Measurements from ENCODE around the gene SF3A2.
A peak's percentile ranks its signal among the peaks of the same experiment; 100 is the strongest.

The SF3A2 gene

GRCh38 chr19:2282062-2282861 lies 45.6 kb downstream of the SF3A2 start, which contains the start of gene PEAK3:
Gene PEAK3, minus strand, starts transcription at chr19:2282175. Its CDS starts 1,244 bp downstream, at chr19:2280931.
- Histone ChIP-seq H3K36me3 (ENCODE audit: insufficient read depth, insufficient read length, low read length) (no peaks in the 10 kb centered on the region), H3K9ac (ENCODE audit: insufficient read length, low read depth) (peak within 1 kb of the TSS; percentile 59), H3K4me1 (ENCODE audit: insufficient read depth, insufficient read length) (no peaks in the 10 kb centered on the region), H3K4me3 (ENCODE audit: insufficient read length, low read depth) (peak within 1 kb of the TSS; percentile 28), H3K9me3 (ENCODE audit: insufficient read depth, low read length) (no peaks in the 10 kb centered on the region), H3K27me3 (ENCODE audit: insufficient read depth, insufficient read length) (peaks cover 37% of the 10 kb centered on the region)
- DNase-seq (ENCODE audit: low read depth, low spot score): no peak
- TF ChIP-seq YY1 (IDR thresholded peaks at IDR 0.05; ENCODE audit: insufficient read depth, insufficient read length) (no peak), SUZ12 (IDR thresholded peaks at IDR 0.05; ENCODE audit: extremely low read depth, insufficient read depth, insufficient read length) (no peak), ZNF274 (IDR thresholded peaks at IDR 0.05; ENCODE audit: low read depth, low read length) (no peak)

- H3K9me3 ChIP-seq (ENCODE audit: insufficient read depth, low read length): no peaks in the 10 kb centered on the region
- H3K36me3 ChIP-seq (ENCODE audit: insufficient read depth, insufficient read length, low read length): no peaks in the 10 kb centered on the region
- H3K4me3 ChIP-seq (ENCODE audit: insufficient read length, low read depth): no peak overlapping the region
- DNase-seq (ENCODE audit: low read depth, low spot score): no peak
- peaks cover 43% of the 10 kb centered on the region for H3K27me3 ChIP-seq (ENCODE audit: insufficient read depth, insufficient read length)
- H3K4me1 ChIP-seq (ENCODE audit: insufficient read depth, insufficient read length): peaks cover 1% of the 10 kb centered on the region
- no peak overlapping the region for H3K9ac ChIP-seq (ENCODE audit: insufficient read length, low read depth)
- TF ChIP-seq ZNF274 (IDR thresholded peaks at IDR 0.05; ENCODE audit: low read depth, low read length) (no peak), YY1 (IDR thresholded peaks at IDR 0.05; ENCODE audit: insufficient read depth, insufficient read length) (no peak), SUZ12 (IDR thresholded peaks at IDR 0.05; ENCODE audit: extremely low read depth, insufficient read depth, insufficient read length) (no peak)
Observed at GRCh38 chr19:2282862-2283237, 46.2 kb downstream of the SF3A2 start.

DNA sequence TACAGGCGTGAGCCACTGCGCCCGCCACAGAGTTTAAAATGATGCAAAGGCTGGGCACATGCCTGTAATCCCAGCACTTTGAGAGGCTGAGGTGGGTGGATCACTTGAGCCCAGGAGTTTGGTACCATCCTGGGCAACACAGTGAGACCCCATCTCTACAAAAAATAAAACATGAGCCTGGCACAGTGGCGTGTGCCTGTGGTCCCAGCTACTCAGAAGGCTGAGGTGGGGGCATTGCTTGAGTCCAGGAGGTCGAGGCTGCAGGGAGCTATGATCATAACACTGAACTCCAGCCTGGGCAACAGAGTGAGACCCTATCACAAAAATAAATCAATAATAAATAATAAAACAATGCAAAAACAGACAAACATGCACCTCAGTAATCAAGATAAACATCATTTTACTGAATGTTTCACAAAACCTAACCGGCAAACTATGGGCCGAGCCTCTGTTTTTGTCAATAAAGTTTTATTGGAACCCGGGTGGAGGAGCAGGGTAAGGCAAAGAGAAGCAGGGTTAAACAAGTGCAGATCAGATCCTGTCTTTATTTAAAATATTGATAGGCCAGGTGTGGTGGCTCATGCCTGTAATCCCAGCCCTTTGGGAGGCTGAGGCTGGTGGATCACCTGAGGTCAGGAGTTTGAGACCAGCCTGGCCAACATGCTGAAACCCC lies 47.3 kb downstream of the SF3A2 start:
- H3K36me3 ChIP-seq (ENCODE audit: insufficient read depth, insufficient read length, low read length): no peaks in the 10 kb centered on the region
- H3K9me3 ChIP-seq (ENCODE audit: insufficient read depth, low read length): no peaks in the 10 kb centered on the region
- TF ChIP-seq ZNF274 (IDR thresholded peaks at IDR 0.05; ENCODE audit: low read depth, low read length) (no peak), YY1 (IDR thresholded peaks at IDR 0.05; ENCODE audit: insufficient read depth, insufficient read length) (no peak), SUZ12 (IDR thresholded peaks at IDR 0.05; ENCODE audit: extremely low read depth, insufficient read depth, insufficient read length) (no peak)
- peaks cover 54% of the 10 kb centered on the region for H3K27me3 ChIP-seq (ENCODE audit: insufficient read depth, insufficient read length)
- peaks cover 3% of the 10 kb centered on the region for H3K4me1 ChIP-seq (ENCODE audit: insufficient read depth, insufficient read length)
- H3K4me3 ChIP-seq (ENCODE audit: insufficient read length, low read depth): no peak overlapping the region
- DNase-seq (ENCODE audit: low read depth, low spot score): no peak
- H3K9ac ChIP-seq (ENCODE audit: insufficient read length, low read depth): no peak overlapping the region

DNA sequence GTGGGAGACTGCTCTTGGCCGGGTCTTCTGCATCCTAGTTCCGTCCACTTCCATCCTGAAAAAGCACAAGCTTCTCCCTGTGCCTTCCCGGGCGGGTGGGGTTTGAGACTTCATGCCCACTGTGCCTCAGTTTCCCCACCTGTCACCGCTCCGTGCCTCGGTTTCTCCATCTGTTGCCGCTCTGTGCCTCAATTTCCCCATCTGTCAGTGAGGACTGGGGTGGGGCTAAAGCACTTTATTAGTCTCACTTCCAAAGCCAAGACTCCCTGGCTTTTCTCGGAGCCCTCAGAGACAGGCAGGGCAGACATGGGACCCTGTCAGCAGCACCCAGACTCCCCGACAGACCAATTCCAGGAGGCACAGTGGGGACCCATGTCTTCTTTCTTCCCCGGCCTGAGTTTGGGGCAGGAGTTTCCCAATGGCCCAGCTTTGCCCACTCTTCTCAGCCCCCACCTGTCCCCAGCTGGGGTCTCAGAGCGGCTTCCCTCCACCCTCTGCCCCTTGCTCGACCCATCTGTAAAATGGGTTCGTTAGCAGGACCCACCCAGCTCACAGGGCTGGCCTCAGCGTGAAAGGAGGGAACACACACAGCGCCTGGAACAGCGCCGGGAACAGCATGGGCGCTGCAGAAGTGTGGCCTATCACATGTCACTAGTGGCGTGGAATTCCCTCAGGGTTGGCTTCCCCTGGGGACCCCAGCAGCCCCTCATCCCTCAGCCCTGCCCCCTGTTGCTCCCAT lies 49.9 kb downstream of the SF3A2 start:
- H3K9ac ChIP-seq (ENCODE audit: insufficient read length, low read depth): no peak overlapping the region
- TF ChIP-seq YY1 (IDR thresholded peaks at IDR 0.05; ENCODE audit: insufficient read depth, insufficient read length) (no peak), SUZ12 (IDR thresholded peaks at IDR 0.05; ENCODE audit: extremely low read depth, insufficient read depth, insufficient read length) (no peak), ZNF274 (IDR thresholded peaks at IDR 0.05; ENCODE audit: low read depth, low read length) (no peak)
- H3K4me3 ChIP-seq (ENCODE audit: insufficient read length, low read depth): no peak overlapping the region
- H3K4me1 ChIP-seq (ENCODE audit: insufficient read depth, insufficient read length): peaks cover 20% of the 10 kb centered on the region
- H3K27me3 ChIP-seq (ENCODE audit: insufficient read depth, insufficient read length): peaks cover 79% of the 10 kb centered on the region
- no peaks in the 10 kb centered on the region for H3K36me3 ChIP-seq (ENCODE audit: insufficient read depth, insufficient read length, low read length)
- H3K9me3 ChIP-seq (ENCODE audit: insufficient read depth, low read length): no peaks in the 10 kb centered on the region
- DNase-seq (ENCODE audit: low read depth, low spot score): no peak

DNA sequence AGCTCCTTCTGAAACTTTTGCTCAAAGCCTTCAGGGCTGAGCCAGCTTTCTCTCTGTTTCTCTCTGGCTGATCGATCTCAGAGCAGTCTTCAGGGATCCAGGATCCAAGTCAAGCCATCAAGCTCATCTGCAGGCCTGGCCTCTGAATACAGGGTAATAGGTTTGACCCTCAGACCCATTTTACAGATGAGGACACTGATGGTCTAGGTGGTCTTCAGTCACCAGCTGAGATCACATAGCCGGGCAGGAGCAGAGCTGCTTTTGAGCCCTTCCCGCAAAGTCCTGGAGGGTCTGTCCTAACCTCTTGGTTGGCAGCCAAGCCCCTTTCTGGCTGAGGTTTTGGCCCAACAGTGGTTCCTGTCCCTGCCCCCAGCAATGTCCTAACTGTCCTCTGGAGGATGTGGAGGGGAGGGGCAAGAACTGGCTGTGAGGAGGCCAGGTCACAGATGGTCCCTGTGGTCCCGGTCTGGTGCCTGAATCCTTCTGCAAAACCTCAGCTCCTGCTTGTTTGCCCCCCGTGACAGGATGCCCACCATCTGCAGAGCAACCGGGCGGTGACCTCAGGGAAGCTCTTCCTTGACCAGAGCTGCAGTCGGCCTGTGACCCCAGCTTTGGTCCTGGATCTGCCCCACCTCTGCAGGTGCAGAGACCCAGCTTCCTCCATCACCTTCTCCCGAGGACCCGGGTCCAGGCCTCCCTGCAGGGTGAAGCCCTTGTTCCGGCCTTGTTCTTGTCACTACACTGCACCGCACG lies 51.1 kb downstream of the SF3A2 start:
- no peaks in the 10 kb centered on the region for H3K9me3 ChIP-seq (ENCODE audit: insufficient read depth, low read length)
- peaks cover 20% of the 10 kb centered on the region for H3K4me1 ChIP-seq (ENCODE audit: insufficient read depth, insufficient read length)
- H3K36me3 ChIP-seq (ENCODE audit: insufficient read depth, insufficient read length, low read length): no peaks in the 10 kb centered on the region
- H3K9ac ChIP-seq (ENCODE audit: insufficient read length, low read depth): no peak overlapping the region
- peaks cover 78% of the 10 kb centered on the region for H3K27me3 ChIP-seq (ENCODE audit: insufficient read depth, insufficient read length)
- TF ChIP-seq ZNF274 (IDR thresholded peaks at IDR 0.05; ENCODE audit: low read depth, low read length): no peak
- TF ChIP-seq YY1 (IDR thresholded peaks at IDR 0.05; ENCODE audit: insufficient read depth, insufficient read length): no peak
- TF ChIP-seq SUZ12 (IDR thresholded peaks at IDR 0.05; ENCODE audit: extremely low read depth, insufficient read depth, insufficient read length): no peak
- no peak overlapping the region for H3K4me3 ChIP-seq (ENCODE audit: insufficient read length, low read depth)
- DNase-seq (ENCODE audit: low read depth, low spot score): no peak

- TF ChIP-seq YY1 (IDR thresholded peaks at IDR 0.05; ENCODE audit: insufficient read depth, insufficient read length): no peak
- TF ChIP-seq SUZ12 (IDR thresholded peaks at IDR 0.05; ENCODE audit: extremely low read depth, insufficient read depth, insufficient read length): no peak
- TF ChIP-seq ZNF274 (IDR thresholded peaks at IDR 0.05; ENCODE audit: low read depth, low read length): no peak
- H3K4me1 ChIP-seq (ENCODE audit: insufficient read depth, insufficient read length): peaks cover 20% of the 10 kb centered on the region
- no peak for DNase-seq (ENCODE audit: low read depth, low spot score)
- no peak overlapping the region for H3K4me3 ChIP-seq (ENCODE audit: insufficient read length, low read depth)
- no peaks in the 10 kb centered on the region for H3K9me3 ChIP-seq (ENCODE audit: insufficient read depth, low read length)
- no peaks in the 10 kb centered on the region for H3K36me3 ChIP-seq (ENCODE audit: insufficient read depth, insufficient read length, low read length)
- H3K9ac ChIP-seq (ENCODE audit: insufficient read length, low read depth): no peak overlapping the region
- peaks cover 76% of the 10 kb centered on the region for H3K27me3 ChIP-seq (ENCODE audit: insufficient read depth, insufficient read length)
Observed at GRCh38 chr19:2288338-2288817, 51.8 kb downstream of the SF3A2 start.
